Measurements from ENCODE around the gene SPOCD1. TPM values are rescaled to one million over a fixed set of nuclear protein-coding genes. Genes with fewer than 3 reads are reported as not detected.
A peak's percentile ranks its signal among the peaks of the same experiment; 100 is the strongest.

SPOCD1 gene
- total RNA-seq, 1 experiment from 2014 or later: 0.66 TPM

DNA sequence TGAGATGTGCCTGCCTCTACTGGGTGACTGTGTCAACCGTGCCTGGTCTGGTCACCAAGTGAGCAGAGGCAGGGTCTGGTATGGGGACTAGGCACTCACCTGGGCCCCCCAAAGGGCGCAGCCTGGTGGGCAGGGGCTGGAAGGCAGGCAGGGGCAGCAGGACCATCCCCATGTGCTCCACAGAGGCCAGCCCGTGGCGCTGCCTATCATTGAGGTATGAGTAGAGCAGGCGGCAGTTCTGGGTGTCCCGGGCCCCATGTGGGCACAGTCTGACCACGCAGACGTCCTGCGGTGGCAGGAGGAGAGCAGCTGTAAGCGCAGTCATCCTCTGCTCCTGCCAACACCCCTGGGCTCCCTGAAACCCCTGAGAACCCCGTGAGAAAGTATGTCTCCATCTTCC is 23.7 kb downstream of the SPOCD1 start:
- H3K9me3 Mint-ChIP-seq (ENCODE audit: unreplicated experiment): no peaks in the 10 kb centered on the region
- ChIA-PET CTCF (no interaction called here), POLR2A (no interaction called here)
- Histone ChIP-seq H3K9me3 (no peaks in the 10 kb centered on the region), H3K4me3 (ENCODE audit: low read depth, low read length) (no peak overlapping the region), H3K27me3 (replicated peaks; ENCODE audit: control insufficient read depth, insufficient read depth, low read length) (no peaks in the 10 kb centered on the region), H3K4me1 (0 out of 2 replicates have a peak, but pooled peaks cover 7% of the 10 kb centered on the region), H3K36me3 (ENCODE audit: control insufficient read depth, insufficient read depth, low read length) (no peaks in the 10 kb centered on the region)
- BruUV-seq (replicated peaks): no TSS peak
- intact Hi-C loops (cut with micrococcal nuclease; ENCODE audit: unreplicated experiment): no loop called here
- no peaks in the 10 kb centered on the region for H3K27me3 Mint-ChIP-seq (ENCODE audit: insufficient read depth, unreplicated experiment)
- DNase-seq: peak in 1 of 2 experiments; percentile 23
- H3K36me3 Mint-ChIP-seq (ENCODE audit: insufficient read depth, unreplicated experiment): no peaks in the 10 kb centered on the region
- TF ChIP-seq, protein P1, sequence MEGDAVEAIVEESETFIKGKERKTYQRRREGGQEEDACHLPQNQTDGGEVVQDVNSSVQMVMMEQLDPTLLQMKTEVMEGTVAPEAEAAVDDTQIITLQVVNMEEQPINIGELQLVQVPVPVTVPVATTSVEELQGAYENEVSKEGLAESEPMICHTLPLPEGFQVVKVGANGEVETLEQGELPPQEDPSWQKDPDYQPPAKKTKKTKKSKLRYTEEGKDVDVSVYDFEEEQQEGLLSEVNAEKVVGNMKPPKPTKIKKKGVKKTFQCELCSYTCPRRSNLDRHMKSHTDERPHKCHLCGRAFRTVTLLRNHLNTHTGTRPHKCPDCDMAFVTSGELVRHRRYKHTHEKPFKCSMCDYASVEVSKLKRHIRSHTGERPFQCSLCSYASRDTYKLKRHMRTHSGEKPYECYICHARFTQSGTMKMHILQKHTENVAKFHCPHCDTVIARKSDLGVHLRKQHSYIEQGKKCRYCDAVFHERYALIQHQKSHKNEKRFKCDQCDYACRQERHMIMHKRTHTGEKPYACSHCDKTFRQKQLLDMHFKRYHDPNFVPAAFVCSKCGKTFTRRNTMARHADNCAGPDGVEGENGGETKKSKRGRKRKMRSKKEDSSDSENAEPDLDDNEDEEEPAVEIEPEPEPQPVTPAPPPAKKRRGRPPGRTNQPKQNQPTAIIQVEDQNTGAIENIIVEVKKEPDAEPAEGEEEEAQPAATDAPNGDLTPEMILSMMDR (IDR thresholded peaks at IDR 0.05; ENCODE audit: insufficient read depth in 1 of 2, low read depth in 1 of 2, low read length in 1 of 2, severe bottlenecking in 1 of 2, unreplicated experiment in 1 of 2): no peak
- no peaks in the 10 kb centered on the region for H3K4me1 Mint-ChIP-seq (ENCODE audit: low read depth, unreplicated experiment)
- no peak overlapping the region for H3K4me3 Mint-ChIP-seq (ENCODE audit: unreplicated experiment)
- no peak overlapping the region for H3K27ac Mint-ChIP-seq (ENCODE audit: unreplicated experiment)

DNA sequence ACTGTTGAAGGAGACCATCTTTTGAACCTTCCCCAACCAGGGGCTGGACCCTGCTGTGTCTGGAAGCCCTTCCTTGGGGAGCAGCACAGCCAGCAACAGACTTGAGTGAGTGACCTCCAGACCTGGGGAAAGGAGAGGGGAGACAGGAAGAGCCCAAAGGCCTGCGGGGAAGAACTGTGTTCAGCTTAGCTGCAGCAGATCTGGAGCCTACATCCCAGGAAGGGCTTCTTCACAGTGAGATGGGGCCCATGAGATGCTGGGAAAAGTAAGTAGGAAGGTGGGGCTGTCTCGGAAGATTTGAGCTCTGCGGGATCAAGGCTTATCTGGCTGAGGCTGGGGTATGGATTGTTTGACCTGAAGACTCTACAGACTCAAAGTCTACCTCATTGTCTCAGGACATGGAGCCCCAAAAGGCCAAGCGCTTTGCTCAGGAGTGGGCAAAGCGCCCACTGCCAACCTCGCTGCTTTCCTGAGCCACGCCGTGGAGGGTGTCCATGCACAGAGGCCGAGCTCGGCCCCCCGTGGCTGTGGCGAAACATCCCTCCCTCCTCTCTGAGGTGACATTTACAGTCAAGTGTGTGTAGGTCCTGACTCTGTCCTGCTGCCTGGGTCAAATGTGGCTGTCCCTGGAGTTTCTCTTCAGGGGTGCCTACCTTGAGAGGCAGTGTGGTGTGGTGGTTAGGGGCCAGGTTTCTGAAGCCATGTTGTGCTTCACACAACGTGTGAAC is 24.5 kb downstream of the SPOCD1 start:
- H3K4me3 ChIP-seq (ENCODE audit: low read depth, low read length): no peak overlapping the region
- no peaks in the 10 kb centered on the region for H3K9me3 ChIP-seq
- intact Hi-C loops (cut with micrococcal nuclease; ENCODE audit: unreplicated experiment): no loop called here
- peak in 1 of 2 experiments; percentile 8 for DNase-seq
- H3K27me3 Mint-ChIP-seq (ENCODE audit: insufficient read depth, unreplicated experiment): no peaks in the 10 kb centered on the region
- TF ChIP-seq, protein P1 (IDR thresholded peaks at IDR 0.05; ENCODE audit: insufficient read depth in 1 of 2, low read depth in 1 of 2, low read length in 1 of 2, severe bottlenecking in 1 of 2, unreplicated experiment in 1 of 2): no peak
- no TSS peak for BruUV-seq (replicated peaks)
- H3K36me3 Mint-ChIP-seq (ENCODE audit: insufficient read depth, unreplicated experiment): no peaks in the 10 kb centered on the region
- H3K27me3 ChIP-seq (replicated peaks; ENCODE audit: control insufficient read depth, insufficient read depth, low read length): no peaks in the 10 kb centered on the region
- POLR2A ChIA-PET: no interaction called here
- no peak overlapping the region for H3K4me3 Mint-ChIP-seq (ENCODE audit: unreplicated experiment)
- H3K4me1 ChIP-seq: 0 out of 2 replicates have a peak, but pooled peaks cover 7% of the 10 kb centered on the region
- H3K36me3 ChIP-seq (ENCODE audit: control insufficient read depth, insufficient read depth, low read length): no peaks in the 10 kb centered on the region
- H3K27ac Mint-ChIP-seq (ENCODE audit: unreplicated experiment): no peak overlapping the region
- CTCF ChIA-PET: interaction anchor here (0.6 kb wide), 1 partner anchor 146 kb away, joined by 3 read pairs; no protein-coding TSS in a partner anchor
- H3K9me3 Mint-ChIP-seq (ENCODE audit: unreplicated experiment): no peaks in the 10 kb centered on the region
- no peaks in the 10 kb centered on the region for H3K4me1 Mint-ChIP-seq (ENCODE audit: low read depth, unreplicated experiment)

DNA sequence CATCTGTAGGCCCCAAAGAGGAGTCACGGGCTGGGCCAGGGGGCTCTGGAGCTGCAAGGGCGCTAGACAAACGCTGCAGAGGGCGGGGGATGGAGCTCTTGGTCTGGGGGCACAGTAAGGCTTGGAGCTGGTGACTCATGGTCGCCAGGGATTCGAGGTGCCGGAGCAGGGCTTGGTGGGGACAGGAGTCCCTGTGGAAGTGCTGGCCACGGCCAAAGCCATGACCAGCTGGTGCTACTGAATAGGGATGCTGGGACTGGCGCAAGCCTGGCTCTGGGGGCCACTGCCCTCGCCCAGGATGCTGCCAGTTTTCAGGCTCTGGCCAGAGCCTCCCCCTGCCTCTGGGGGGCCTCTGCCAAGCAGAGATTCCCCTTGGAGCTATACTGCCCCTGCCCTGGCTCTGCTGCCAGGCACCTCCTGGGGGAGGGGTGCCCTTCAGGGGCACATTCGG is 25.2 kb downstream of the SPOCD1 start:
- Mint-ChIP-seq H3K4me3 (ENCODE audit: unreplicated experiment) (no peak overlapping the region), H3K27ac (ENCODE audit: unreplicated experiment) (no peak overlapping the region), H3K9me3 (ENCODE audit: unreplicated experiment) (no peaks in the 10 kb centered on the region), H3K27me3 (ENCODE audit: insufficient read depth, unreplicated experiment) (no peaks in the 10 kb centered on the region), H3K4me1 (ENCODE audit: low read depth, unreplicated experiment) (no peaks in the 10 kb centered on the region), H3K36me3 (ENCODE audit: insufficient read depth, unreplicated experiment) (no peaks in the 10 kb centered on the region)
- no TSS peak for BruUV-seq (replicated peaks)
- TF ChIP-seq, protein P1 (IDR thresholded peaks at IDR 0.05; ENCODE audit: insufficient read depth in 1 of 2, low read depth in 1 of 2, low read length in 1 of 2, severe bottlenecking in 1 of 2, unreplicated experiment in 1 of 2): no peak
- DNase-seq: peak in 1 of 2 experiments; percentile 17
- CTCF ChIA-PET: no interaction called here
- H3K4me3 ChIP-seq (ENCODE audit: low read depth, low read length): no peak overlapping the region
- no peaks in the 10 kb centered on the region for H3K36me3 ChIP-seq (ENCODE audit: control insufficient read depth, insufficient read depth, low read length)
- H3K4me1 ChIP-seq: 0 out of 2 replicates have a peak, but pooled peaks cover 7% of the 10 kb centered on the region
- H3K9me3 ChIP-seq: no peaks in the 10 kb centered on the region
- H3K27me3 ChIP-seq (replicated peaks; ENCODE audit: control insufficient read depth, insufficient read depth, low read length): no peaks in the 10 kb centered on the region
- POLR2A ChIA-PET: no interaction called here
- intact Hi-C loops (cut with micrococcal nuclease; ENCODE audit: unreplicated experiment): no loop called here
